HL-60 (cell line): Measurements from ENCODE around the gene FAM53B.

Experiments used
- DNase-seq, 2 experiments: peaks; one replicate each; pipeline ENCODE4 v3.0.0-alpha.2; 2010 to 2020; ENCODE audit warnings: low read depth in 1 of 2, low spot score in 1 of 2
- H3K27ac ChIP-seq: fragments of 250-450 bp; sonication (Bioruptor Pico); replicated peaks from 2 replicates; pipeline ENCODE4 v1.5.1; 2020; ENCODE audit warnings: mild to moderate bottlenecking, moderate library complexity
- H3K27me3 ChIP-seq: fragments of 250-450 bp; sonication (Bioruptor Pico); 2 replicates; pipeline ENCODE4 v1.5.1; 2021; ENCODE audit warnings: mild to moderate bottlenecking, moderate library complexity; ENCODE audit not compliant: insufficient read depth, poor library complexity, severe bottlenecking
- H3K4me3 ChIP-seq: replicated peaks from 2 replicates; pipeline ENCODE4 v1.5.1; 2011; ENCODE audit warnings: mild to moderate bottlenecking, control low read depth, low read length; ENCODE audit not compliant: insufficient read depth
- GABPA ChIP-seq: IDR thresholded peaks from 2 replicates; pipeline ENCODE4 v1.6.1; 2012; ENCODE audit warnings: low read depth
- POLR2AphosphoS5 ChIP-seq: IDR thresholded peaks from 2 replicates; pipeline ENCODE4 v1.6.1; 2012; ENCODE audit warnings: low read depth
- SPI1 ChIP-seq: IDR thresholded peaks from 2 replicates; pipeline ENCODE4 v1.6.1; 2012; ENCODE audit warnings: low read depth, mild to moderate bottlenecking, borderline replicate concordance
- TF ChIP-seq, protein P1 (sequence below): IDR thresholded peaks from one replicate; pipeline ENCODE4 v1.5.1; 2011; ENCODE audit warnings: low read length, control low read depth, inconsistent platforms; ENCODE audit not compliant: insufficient read depth
- TF ChIP-seq, protein P2 (sequence below): IDR thresholded peaks from 2 replicates; pipeline ENCODE4 v1.6.1; 2012; ENCODE audit warnings: low read depth; ENCODE audit not compliant: insufficient replicate concordance

Gene FAM53B

DNA sequence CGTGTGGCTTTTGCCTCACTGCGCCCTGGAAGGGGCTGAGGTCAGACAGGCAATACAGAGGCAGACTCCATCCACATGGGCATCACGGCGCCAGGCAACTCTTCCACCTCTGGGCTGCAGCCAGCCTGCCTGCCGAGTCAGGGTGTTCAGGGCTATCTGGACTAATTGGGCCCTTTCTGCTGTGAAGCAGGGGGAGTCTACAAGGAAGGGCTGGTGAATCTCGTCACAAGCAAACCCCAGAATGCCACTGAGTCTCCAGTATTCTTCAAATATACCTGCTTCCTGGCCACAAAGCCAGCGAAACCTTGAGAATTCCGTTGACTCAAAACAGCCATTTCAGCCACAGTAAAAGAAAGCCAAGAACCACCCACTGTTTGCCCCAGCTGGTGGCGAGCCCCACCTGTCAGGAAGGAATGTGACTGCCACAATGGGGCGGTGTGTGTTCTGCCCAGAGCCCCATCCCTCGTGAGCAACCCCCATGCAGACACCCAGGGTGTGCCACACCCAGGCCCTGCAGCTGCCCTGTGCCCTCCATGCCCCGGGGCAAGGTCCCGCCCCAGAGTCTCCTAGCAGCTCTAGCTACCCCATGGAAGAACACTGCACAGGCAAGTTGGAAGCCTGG is 117.3 kb downstream of the FAM53B start:
- no peaks in the 10 kb centered on the region for H3K27me3 ChIP-seq
- H3K27ac ChIP-seq = no peak overlapping the region
- DNase-seq = no peak
- TF ChIP-seq SPI1 (no peak), POLR2AphosphoS5 (no peak), GABPA (no peak)
- TF ChIP-seq, protein P1, sequence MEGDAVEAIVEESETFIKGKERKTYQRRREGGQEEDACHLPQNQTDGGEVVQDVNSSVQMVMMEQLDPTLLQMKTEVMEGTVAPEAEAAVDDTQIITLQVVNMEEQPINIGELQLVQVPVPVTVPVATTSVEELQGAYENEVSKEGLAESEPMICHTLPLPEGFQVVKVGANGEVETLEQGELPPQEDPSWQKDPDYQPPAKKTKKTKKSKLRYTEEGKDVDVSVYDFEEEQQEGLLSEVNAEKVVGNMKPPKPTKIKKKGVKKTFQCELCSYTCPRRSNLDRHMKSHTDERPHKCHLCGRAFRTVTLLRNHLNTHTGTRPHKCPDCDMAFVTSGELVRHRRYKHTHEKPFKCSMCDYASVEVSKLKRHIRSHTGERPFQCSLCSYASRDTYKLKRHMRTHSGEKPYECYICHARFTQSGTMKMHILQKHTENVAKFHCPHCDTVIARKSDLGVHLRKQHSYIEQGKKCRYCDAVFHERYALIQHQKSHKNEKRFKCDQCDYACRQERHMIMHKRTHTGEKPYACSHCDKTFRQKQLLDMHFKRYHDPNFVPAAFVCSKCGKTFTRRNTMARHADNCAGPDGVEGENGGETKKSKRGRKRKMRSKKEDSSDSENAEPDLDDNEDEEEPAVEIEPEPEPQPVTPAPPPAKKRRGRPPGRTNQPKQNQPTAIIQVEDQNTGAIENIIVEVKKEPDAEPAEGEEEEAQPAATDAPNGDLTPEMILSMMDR = no peak
- TF ChIP-seq, protein P2, sequence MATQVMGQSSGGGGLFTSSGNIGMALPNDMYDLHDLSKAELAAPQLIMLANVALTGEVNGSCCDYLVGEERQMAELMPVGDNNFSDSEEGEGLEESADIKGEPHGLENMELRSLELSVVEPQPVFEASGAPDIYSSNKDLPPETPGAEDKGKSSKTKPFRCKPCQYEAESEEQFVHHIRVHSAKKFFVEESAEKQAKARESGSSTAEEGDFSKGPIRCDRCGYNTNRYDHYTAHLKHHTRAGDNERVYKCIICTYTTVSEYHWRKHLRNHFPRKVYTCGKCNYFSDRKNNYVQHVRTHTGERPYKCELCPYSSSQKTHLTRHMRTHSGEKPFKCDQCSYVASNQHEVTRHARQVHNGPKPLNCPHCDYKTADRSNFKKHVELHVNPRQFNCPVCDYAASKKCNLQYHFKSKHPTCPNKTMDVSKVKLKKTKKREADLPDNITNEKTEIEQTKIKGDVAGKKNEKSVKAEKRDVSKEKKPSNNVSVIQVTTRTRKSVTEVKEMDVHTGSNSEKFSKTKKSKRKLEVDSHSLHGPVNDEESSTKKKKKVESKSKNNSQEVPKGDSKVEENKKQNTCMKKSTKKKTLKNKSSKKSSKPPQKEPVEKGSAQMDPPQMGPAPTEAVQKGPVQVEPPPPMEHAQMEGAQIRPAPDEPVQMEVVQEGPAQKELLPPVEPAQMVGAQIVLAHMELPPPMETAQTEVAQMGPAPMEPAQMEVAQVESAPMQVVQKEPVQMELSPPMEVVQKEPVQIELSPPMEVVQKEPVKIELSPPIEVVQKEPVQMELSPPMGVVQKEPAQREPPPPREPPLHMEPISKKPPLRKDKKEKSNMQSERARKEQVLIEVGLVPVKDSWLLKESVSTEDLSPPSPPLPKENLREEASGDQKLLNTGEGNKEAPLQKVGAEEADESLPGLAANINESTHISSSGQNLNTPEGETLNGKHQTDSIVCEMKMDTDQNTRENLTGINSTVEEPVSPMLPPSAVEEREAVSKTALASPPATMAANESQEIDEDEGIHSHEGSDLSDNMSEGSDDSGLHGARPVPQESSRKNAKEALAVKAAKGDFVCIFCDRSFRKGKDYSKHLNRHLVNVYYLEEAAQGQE = no peak
- no peak overlapping the region for H3K4me3 ChIP-seq

DNA sequence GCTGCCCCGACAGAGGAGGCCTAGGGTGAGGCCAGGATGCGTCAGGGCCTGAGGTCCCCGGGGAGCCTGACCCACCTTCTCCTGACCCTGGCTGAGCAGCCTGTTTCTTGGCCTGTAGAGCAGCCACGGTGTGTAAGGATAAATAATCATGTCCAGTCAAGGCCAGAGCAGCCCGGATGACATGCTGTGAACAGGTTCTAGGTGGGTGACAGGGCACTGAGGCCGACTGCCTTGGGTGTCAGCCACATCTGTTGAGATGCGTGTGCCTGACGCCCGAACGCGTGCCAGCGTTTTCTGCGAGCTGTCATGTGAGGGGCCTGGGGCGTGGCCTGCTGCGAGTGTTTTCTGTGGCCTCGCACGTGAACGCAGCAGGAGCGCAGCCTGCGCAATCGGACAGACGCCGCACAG is 118.3 kb downstream of the FAM53B start:
- no peaks in the 10 kb centered on the region for H3K27me3 ChIP-seq
- TF ChIP-seq SPI1 = no peak
- no peak for TF ChIP-seq GABPA
- TF ChIP-seq, protein P2 = no peak
- TF ChIP-seq, protein P1 = no peak
- no peak for TF ChIP-seq POLR2AphosphoS5
- DNase-seq = no peak
- H3K4me3 ChIP-seq = no peak overlapping the region
- no peak overlapping the region for H3K27ac ChIP-seq

DNA sequence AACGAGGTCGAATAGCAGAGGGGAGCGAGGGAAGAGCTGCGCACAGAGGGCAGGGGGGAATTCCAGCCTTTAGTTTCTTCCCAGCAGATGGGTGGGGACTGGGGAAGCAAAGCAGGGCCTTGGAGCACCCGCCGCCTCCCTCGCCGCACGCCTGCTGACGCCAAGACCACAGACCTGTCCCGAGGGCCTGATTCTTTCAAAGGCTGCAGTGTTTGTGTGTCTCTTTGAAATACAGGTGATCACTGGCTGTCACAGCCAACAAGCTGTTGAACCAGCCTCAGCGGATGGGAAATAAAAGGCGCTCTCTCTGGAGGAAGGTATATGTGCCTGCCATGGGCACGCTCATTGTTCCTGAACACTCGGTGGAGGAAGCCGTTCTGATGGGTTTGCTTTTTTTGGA is 119.3 kb downstream of the FAM53B start:
- H3K27ac ChIP-seq = no peak overlapping the region
- no peak for DNase-seq
- TF ChIP-seq, protein P1 = no peak
- TF ChIP-seq, protein P2 = no peak
- no peak for TF ChIP-seq POLR2AphosphoS5
- no peak for TF ChIP-seq SPI1
- no peak for TF ChIP-seq GABPA
- no peak overlapping the region for H3K4me3 ChIP-seq
- no peaks in the 10 kb centered on the region for H3K27me3 ChIP-seq
